ENCODE results near the gene PCBP3.

PCBP3 gene

GRCh38 chr21:45852886-45853400 lies 209.4 kb downstream of the PCBP3 start:
- DNase-seq (ENCODE audit: low read depth) = no peak
- no peak overlapping the region for H3K4me3 ChIP-seq (ENCODE audit: control insufficient read depth, low read depth, low read length)
- no peak for TF ChIP-seq CTCF (conservative IDR thresholded peaks at IDR 0.05; ENCODE audit: control insufficient read depth, insufficient read depth, low read depth, low read length)

GRCh38 chr21:45853703-45854342 lies 210.3 kb downstream of the PCBP3 start:
- DNase-seq (ENCODE audit: low read depth) = no peak
- no peak overlapping the region for H3K4me3 ChIP-seq (ENCODE audit: control insufficient read depth, low read depth, low read length)
- no peak for TF ChIP-seq CTCF (conservative IDR thresholded peaks at IDR 0.05; ENCODE audit: control insufficient read depth, insufficient read depth, low read depth, low read length)

GRCh38 chr21:45854690-45855247 lies 211.2 kb downstream of the PCBP3 start:
- DNase-seq (ENCODE audit: low read depth) = no peak
- no peak overlapping the region for H3K4me3 ChIP-seq (ENCODE audit: control insufficient read depth, low read depth, low read length)
- TF ChIP-seq CTCF (conservative IDR thresholded peaks at IDR 0.05; ENCODE audit: control insufficient read depth, insufficient read depth, low read depth, low read length) = no peak

GRCh38 chr21:45855248-45855811 lies 211.8 kb downstream of the PCBP3 start:
- no peak for TF ChIP-seq CTCF (conservative IDR thresholded peaks at IDR 0.05; ENCODE audit: control insufficient read depth, insufficient read depth, low read depth, low read length)
- H3K4me3 ChIP-seq (ENCODE audit: control insufficient read depth, low read depth, low read length) = no peak overlapping the region
- no peak for DNase-seq (ENCODE audit: low read depth)

- no peak overlapping the region for H3K4me3 ChIP-seq (ENCODE audit: control insufficient read depth, low read depth, low read length)
- no peak for DNase-seq (ENCODE audit: low read depth)
- no peak for TF ChIP-seq CTCF (conservative IDR thresholded peaks at IDR 0.05; ENCODE audit: control insufficient read depth, insufficient read depth, low read depth, low read length)
Observed at GRCh38 chr21:45856442-45856841, 212.9 kb downstream of the PCBP3 start.

- no peak for TF ChIP-seq CTCF (conservative IDR thresholded peaks at IDR 0.05; ENCODE audit: control insufficient read depth, insufficient read depth, low read depth, low read length)
- DNase-seq (ENCODE audit: low read depth) = no peak
Observed at GRCh38 chr21:45856906-45857305, 213.4 kb downstream of the PCBP3 start.

More at GRCh38 chr21:45856906-45857305, 213.4 kb downstream of the PCBP3 start:
- no peak overlapping the region for H3K4me3 ChIP-seq (ENCODE audit: control insufficient read depth, low read depth, low read length)
